UCSD-AML1 (cell line): ENCODE results near the gene TM7SF2.
"Not testable (repeated sequence)": the region's sequence is repeated elsewhere in the genome, so short reads cannot be mapped to it uniquely, and the experiment has no call there.

ENCODE experiments used
- DNase-seq: peaks from one replicate; lab custom pipeline; 2025; ENCODE audit not compliant: unreplicated experiment; lab: John Stamatoyannopoulos, UW

TM7SF2 gene

DNA sequence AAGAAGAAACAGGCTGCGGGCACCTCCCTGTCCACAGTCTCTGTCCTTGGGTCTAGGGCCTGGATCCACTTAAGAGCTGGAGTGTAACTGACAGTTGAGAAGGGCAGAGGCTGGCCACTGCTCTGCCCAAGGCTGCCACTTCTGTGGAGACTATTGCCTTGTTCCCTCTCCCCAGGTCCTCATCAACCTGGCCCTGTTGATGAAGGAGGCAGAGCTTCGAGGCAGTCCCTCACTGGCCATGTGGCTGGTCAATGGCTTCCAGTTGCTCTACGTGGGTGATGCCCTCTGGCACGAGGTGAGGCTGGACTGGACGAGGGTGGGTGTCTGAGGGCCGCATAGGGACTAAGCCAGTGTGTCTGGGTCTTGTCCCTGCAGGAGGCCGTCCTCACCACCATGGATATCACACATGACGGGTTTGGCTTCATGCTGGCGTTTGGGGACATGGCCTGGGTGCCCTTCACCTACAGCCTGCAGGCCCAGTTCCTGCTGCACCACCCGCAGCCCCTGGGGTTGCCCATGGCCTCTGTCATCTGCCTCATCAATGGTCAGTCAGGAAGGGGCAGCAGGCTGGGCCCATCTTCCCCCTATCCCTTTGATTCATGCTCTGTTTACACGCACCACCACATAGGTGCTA, 3.0 kb downstream of the TM7SF2 start:
- DNase-seq, result no peak

DNA sequence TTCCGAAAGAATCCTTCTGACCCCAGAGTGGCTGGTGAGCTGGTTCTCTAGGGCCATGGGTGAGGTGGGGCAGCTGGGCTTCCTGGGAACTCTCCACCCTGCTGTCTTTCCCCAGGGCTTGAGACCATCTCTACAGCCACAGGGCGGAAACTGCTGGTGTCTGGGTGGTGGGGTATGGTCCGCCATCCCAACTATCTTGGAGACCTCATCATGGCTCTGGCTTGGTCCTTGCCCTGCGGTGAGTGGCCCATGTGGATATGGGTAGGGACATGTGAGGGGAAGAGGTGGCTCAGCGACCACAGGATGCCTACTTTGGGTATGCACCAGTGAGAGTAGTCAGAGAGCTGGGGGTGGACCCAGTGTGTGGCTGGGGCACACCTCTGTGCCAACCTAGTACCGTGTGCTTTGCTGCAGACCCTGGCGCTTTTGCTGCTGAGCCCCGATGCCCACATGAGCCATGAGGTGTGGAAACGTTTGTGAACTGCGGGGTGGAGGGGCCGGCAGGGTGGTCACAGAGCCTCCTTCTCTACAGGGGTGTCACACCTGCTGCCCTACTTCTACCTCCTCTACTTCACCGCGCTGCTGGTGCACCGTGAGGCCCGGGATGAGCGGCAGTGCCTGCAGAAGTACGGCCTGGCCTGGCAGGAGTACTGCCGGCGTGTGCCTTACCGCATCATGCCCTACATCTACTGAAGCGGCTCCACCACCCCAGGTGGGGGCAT, 3.9 kb downstream of the TM7SF2 start:
- DNase-seq, result no peak

DNA sequence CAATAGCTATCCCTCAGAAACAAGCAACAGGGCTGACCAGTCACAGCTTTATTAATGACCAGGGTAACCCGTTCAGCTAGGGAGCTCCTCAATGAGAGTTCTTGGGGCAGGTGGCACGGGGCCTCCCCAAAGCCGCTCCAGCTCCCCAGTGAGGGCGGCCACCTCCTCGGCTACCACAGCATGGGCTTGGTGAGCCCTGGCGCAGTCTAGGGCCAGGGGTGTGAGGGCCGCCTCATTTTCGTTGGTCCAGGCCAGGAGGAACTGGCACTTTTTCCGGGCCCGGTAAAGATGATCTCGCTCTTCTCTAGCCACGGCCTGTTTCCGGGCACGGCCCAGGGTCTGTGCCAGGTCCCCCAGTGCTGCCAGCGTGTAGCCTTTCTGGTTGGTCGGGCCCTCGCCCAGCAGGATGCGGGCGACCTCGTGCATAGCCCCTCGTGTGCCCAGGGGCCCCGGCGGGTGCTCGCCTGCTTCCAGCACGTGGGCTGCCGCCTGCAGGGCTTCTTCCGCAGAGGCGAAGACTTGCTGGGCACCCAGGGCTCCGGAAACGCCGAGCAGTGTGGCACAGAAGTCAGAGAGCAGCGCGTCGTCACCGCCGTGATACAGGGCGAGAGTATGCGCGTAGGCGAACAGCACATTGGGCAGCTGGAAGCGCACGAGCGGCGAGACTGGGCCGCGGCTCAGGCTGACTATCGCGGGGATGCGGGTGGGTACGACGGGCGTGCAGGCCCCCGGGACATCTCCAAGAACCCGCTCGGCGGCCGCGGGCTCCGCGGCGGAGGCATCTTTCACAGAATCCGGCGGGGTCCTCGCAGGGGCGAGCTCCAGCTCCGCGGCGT, 4.9 kb downstream of the TM7SF2 start:
- no peak for DNase-seq

DNA sequence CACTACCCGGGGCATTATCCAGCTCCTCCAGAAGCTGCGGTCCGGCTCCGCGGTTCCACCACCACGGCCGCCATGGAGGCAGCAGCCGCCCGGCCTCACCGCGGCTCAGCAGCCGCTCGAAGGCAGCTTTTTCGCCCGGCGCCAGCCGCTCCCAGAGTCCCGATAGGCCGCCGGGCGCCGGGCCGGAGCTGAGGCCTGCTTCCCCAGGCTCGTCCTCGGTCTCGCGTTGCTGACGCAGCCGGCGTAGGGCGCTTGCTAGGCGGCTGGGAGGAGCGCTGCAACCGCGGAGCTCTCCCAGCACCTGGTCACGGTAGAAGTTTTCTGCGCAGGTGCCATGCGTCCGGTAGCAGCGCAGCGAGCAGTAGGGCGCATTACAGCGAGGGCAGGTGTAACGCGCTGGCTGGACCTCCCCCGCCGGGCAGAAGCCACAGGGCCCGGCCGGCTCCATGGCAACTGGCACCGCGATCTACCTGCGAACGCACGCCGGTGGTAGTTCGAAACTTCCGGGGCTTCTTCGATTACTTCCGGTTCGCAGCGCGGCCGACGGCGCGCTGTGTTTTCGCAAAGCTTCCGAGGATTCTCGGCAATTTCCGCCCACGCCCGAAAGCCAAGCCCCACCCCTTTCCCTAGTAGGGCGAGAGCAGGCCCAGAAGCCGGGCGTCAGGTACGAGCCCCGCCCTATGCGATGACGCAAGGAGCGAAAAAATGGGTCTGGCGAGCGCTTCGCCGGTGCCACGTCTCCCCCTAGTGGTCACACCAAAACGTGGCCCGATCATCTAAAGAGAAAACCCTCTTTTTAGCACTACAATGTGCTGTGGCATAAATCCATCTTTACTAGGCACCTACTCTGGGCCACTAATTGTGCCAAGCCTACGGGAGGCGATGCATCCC, 5.8 kb downstream of the TM7SF2 start, which contains the start of gene ZNHIT2:
Gene ZNHIT2 (minus strand): TSS at position 496 of the 891 bp plus-strand sequence. CDS start 48 bp downstream, at position 448.
- peak; percentile 99 for DNase-seq

DNA sequence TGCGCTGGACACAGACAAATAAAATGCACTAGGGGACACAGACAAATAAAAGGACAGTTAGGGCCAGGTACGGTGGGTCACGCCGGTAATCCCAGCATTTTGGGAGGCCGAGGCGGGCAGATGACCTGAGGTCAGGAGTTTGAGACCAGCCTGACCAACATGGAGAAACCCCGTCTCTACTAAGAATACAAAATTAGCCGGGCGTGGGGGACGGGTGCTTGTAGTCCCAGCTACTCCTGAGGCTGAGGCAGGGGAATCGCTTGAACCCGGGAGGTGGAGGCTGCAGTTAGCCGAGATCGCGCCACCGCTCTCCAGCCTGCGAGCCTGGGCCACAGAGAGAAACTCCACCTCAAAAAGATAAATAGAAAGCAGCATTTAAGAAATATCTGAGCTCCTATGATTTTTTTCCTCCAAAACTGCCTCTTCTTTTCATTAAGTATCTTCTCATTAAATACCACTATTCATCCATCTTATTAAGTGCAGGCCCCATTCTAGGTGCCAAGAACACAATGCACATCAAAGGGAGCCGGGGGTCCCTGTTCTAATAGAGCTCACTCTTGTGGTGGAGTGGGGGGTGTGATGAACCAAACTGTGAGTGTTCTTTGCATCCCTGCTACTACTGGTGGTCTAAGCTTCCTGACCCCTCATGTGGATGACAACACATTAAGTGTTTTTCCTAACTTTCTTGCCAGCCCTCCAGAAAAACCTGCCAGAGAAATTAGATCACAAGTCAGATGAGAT, 6.6 kb downstream of the TM7SF2 start:
- DNase-seq, result no peak

DNA sequence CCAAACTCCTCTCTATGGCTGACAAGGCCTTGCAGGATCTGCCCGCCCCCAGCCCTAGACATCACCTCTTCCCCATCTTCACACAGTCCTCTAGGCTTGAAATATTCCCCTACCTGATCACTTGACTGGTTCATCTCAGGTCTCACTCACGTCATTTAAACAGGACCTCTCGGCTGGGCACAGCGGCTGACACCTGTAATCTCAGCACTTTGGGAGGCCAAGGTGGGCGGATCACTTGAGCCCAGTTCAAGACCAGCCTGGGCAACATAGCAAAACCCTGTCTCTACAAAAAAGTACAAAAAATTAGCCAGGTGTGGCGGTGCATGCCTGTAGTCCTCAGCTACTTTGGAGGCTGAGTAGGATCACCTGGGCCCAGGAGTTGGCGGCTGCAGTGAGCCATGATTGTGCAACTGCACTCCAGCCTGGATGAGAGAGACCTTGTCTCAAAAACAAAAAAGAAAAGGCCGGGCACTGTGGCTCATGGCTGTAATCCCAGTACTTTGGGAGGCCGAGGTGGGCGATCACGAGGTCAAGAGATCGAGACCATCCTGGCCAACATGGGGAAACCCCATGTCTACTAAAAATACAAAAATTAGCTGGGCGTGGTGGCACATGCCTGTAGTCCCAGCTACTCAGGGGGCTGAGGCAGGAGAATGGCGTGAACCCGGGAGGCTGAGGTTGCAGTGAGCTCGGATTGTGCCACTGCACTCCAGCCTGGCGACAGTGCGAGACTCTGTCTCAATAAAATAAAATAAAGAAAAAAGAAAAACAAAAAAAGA, 7.4 kb downstream of the TM7SF2 start:
- DNase-seq, result not testable (repeated sequence)

DNA sequence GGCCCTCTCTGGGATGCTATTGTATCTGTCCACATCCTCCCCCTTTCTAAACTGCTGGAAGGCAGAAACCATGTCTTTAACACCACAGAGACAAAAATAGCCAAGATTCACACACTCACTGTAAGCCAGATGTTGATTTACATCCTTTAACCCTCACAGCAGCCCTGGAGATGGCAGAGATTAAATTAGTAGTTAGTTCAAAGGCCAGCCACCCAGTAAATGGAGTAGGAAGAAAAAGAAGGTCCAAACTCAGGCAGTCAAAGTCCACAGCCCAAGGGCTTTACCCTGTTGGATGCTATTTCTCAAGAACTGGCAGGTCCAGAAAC, 8.0 kb downstream of the TM7SF2 start:
- DNase-seq, result no peak

DNA sequence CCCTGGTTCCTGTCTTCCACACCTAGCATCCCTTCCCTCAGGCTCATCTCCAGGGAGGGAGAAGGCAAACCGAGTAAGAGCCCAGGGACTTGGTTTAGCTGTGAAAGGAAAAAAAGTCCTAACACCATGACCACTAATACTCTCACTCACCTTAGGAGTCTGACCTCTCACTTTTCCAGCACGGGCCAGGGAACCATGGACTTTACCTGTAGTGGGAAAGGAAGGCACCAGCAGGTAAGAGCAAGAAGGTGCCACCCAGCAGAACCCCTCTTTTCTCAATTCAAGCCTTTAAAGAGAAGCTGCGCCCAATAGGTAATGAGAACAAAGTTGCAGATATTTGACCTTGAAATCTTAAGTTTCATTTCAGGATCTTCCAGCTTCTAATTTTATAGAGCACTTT, 9.2 kb downstream of the TM7SF2 start:
- no peak for DNase-seq

DNA sequence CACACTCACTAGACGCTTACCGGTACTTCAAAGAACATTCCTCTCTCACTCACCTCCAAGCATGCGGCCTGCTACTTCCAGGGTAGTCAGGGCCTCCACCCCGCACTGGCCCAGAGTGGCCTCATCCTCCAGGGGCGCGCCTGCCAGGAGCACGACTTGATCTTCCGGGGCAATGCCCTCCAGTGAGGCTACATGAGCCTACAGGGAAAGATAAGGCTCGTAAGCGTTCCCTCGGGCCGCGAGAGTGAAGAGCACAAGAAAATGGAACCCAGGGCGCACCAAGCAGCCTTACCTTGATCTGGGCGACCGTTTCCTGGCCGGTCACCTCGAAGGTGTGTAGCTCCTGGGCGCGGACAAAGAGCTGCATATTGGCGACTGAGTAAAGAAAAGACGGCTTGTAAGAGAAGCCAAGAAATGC, 9.8 kb downstream of the TM7SF2 start:
- DNase-seq, result peak; percentile 33

DNA sequence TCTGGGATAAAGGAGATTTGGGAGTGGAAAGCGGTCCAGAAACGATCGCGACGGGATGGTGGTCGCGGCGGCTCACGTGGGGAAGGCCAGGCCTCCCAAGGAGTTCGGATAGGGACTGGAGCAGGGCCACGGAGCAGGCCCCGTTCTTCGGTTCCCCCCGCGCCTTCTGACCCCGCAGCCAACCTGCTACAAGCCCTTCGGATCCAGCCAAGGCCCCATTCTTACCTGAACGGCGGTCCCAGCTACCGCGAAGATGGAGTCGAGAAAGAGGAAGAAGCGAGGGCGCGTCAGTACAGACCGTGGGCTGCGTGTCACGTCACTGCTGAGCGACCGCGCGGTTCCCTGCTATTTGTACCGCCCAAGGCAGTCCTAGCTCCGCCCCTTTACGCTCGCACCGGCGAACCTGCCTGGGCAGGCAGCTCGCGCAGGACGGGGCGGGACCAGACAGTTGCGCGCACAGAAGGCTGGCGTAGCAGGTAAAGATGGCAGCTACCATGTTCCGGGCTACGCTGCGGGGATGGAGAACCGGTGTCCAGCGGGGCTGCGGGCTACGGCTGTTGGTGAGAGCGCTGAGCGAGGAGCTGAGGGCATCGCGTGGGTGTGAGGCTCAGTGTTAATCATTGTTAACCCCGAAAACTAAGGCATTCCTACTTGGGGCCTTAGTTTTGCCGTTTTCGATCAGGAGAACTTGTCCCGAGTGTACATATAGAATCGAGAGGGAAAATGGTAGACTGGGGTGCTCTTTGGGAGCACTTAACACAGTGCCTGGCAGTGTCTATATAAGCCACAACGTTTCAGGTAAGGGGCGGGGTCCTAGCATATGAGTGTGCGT, 10.4 kb downstream of the TM7SF2 start, which contains the start of the genes FAU and MRPL49:
Gene FAU (minus strand): TSS at position 270 of the 832 bp plus-strand sequence. CDS start 321 bp downstream, outside the sequence.
Gene MRPL49 (plus strand): TSS at position 457 of the 832 bp plus-strand sequence. CDS start 26 bp downstream, at position 483.
- peak; percentile 98 for DNase-seq

DNA sequence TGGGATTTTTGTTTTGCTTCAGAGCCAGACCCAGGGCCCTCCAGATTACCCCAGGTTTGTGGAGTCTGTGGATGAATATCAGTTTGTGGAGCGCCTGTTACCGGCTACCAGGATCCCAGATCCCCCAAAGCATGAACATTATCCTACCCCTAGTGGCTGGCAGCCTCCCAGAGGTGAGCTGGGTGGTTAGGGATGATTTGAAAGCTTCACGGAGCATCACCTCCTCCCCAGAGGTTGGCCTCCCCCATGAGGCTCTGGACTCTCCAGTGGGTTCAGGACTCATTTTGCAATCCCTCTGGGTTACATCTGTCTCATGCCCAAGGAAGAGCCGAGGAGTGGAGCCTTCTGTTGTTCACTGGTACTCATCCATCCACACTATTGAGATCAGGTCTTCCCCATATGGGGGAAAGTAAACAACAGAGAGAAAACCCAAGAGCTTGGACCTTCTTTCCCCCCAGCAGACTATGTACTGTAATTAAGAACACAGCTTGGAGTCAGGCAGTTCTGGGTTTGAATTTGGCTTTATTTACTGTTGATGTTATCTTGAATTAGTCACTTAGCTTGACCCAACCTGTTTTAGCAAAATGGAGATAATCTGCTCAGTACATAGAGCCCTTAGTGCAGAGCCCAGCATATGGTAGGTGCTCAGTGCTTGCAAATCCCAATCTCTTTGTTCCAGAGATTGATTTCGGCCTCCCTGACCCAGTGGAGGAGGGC, 13.0 kb downstream of the TM7SF2 start:
- DNase-seq, result no peak

DNA sequence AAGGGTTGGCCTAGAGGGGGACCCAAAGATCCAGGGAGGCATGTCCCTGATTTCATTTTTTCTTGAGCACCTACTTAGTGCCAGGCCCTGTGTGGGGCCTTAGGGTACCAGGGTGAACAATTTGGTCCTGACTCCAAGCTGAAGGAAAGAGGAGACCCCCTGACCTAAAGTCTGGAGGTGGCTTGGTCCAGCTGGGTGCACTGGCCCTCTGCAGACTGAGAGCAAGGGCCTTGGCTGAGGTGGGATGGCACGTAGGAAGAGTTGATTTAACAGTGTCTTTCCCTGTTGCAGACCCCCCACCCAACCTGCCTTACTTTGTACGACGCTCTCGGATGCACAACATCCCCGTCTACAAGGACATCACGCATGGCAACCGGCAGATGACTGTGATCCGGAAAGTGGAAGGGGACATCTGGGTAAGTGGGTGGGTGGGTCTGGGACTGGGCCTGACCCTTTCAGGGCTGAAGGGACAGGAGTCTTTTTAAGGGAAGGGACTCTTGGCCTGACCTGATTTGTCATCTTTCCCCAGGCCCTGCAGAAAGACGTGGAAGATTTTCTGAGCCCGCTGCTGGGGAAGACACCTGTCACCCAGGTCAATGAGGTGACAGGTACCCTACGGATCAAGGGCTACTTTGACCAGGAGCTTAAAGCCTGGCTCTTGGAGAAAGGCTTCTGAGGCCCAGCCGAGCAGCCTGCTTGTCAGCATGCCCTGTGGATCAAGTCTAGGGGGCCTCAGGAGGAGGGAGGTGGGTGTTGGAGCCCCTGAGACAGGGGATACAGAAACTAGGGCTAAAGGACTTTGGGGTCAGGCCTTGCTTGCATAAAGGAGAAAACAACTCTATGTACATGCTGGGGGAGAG, 13.8 kb downstream of the TM7SF2 start:
- DNase-seq, result no peak

DNA sequence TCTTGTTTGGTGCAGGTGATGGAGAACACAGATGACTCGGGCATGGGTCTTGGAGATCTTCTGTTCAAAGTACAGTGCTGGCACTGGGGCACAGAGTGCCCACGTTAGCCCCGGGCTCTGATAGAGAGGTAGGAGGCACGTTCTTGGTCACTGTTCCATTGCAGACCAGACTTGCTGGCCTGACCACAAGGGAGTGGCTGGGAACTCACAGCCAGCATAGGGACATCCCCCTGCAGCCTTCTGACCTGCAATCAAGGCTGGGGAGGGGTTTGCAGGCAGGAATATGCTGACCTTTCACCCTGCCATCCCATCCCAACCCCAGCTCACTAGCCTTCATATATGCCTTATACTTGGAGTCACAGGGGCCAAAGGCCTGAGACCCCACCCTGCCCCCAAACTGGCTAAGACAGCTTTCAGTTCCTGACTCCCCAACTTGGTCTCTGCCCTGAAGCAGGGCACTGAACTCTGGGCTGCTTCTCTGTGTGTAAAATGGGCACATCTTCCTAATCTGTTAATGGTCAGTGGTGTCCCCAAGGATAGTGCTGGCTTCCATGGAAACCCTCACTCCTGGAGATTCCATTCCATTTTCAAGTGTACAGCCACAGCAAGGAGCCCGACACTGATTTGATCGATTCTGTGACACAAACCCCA, 15.1 kb downstream of the TM7SF2 start:
- DNase-seq, result no peak

DNA sequence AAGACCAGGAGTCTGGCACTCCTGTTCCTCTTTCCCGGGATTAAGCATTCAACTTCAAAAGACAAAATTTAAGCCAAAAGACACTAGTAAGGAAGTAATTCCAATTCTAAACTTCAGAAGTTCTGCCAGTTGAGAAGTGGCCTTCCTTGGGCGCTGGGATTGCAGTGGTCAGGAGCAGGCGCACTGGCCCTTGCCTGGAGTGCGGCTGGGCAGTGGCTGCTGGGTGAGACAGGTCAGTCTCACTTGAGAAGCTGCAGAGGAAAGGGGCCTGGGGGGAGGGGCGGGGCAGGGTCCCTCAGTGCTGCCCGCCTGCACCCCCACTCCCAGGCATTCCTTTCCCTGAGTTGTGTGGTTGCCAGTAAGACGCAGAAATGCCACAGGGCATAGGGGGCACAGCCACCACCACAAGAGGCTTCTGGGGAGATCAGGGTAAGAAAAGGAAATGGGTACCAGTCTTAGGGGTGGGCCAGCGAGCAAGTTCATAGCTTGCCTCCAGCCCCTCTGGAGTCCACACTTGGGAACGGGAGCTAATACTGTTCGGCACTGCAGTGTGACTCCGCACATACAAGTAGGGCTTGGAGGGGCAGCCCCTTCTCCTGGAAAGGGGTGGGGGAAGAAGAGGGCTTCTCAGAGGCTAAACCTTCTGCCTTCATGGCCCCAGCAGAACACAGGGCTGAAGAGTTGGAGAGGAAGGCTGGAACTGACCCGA, 16.0 kb downstream of the TM7SF2 start:
- no peak for DNase-seq
